ENCODE results near the gene ECSCR.

ECSCR gene

GRCh38 chr5:139399501-139400121 is 62.9 kb downstream of the ECSCR start:
- TF ChIP-seq, protein P1, sequence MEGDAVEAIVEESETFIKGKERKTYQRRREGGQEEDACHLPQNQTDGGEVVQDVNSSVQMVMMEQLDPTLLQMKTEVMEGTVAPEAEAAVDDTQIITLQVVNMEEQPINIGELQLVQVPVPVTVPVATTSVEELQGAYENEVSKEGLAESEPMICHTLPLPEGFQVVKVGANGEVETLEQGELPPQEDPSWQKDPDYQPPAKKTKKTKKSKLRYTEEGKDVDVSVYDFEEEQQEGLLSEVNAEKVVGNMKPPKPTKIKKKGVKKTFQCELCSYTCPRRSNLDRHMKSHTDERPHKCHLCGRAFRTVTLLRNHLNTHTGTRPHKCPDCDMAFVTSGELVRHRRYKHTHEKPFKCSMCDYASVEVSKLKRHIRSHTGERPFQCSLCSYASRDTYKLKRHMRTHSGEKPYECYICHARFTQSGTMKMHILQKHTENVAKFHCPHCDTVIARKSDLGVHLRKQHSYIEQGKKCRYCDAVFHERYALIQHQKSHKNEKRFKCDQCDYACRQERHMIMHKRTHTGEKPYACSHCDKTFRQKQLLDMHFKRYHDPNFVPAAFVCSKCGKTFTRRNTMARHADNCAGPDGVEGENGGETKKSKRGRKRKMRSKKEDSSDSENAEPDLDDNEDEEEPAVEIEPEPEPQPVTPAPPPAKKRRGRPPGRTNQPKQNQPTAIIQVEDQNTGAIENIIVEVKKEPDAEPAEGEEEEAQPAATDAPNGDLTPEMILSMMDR (IDR thresholded peaks at IDR 0.05; ENCODE audit: low read length, missing control alignments), result no peak
- no peak overlapping the region for H3K4me3 ChIP-seq (replicated peaks; ENCODE audit: low read depth, low read length)
- DNase-seq (ENCODE audit: low read depth), result no peak
